ENCODE measurements around the gene CNTNAP2.

GRCh38 chr7:147079921-147080420 lies 963.4 kb downstream of the CNTNAP2 start:
- no peak for TF ChIP-seq POLR2A (IDR thresholded peaks at IDR 0.05; ENCODE audit: low read length)
- TF ChIP-seq GATA1 (IDR thresholded peaks at IDR 0.05; ENCODE audit: low read depth, low read length), result no peak
